NCI-H2196 treated with DMSO at 0.1 percent for 48 hours (cell line): Measurements from ENCODE around the gene CCDC17.
"Not testable (repeated sequence)": the region's sequence is repeated elsewhere in the genome, so short reads cannot be mapped to it uniquely, and the experiment has no call there.

Experiments
- DNase-seq: peaks from one replicate; lab custom pipeline; 2025; ENCODE audit not compliant: unreplicated experiment; lab: John Stamatoyannopoulos, UW

The CCDC17 gene

DNA sequence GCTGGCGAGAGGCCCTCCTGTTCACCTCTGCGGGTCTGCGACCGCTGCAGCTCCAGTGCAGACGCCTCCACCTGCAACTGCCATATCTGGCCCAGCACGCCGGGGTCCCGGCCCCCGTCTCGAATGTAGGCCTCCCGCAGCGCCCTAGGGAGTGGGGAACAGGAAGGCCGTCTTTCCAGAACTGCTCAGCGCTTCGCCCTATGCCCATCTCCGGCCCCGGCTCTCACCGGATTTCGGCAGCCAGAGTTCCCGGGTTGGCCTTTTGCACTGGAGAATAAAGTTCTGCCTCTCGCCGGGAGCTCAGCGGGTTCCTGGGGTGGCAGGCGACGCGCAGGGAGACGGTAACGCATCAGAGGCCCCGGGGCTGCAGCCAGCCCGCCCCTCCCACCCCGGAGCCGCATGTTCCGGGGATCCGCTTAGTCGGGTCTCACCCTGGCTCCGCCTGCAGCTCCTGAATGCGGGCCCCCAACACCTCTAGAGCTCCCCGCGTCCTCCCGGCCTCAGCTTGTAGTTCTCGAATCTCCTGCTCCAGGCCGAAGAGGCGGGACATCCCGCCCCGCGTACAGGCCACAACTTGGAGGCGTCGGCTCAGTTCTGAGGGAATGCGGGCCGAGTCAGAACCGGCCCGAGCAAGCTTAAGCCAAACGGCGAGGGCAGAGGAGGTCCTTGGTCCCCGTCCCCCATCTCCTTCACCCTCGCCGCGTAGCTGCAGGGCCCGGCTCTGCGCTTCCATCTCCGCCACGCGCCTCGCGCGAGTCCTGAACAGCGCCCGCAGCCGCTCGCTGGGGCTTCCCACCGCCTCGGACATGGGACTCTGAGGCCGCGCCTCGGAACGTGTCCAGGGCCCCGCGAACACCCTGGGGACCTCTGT, 1.1 kb downstream of the CCDC17 start:
- no peak for DNase-seq

DNA sequence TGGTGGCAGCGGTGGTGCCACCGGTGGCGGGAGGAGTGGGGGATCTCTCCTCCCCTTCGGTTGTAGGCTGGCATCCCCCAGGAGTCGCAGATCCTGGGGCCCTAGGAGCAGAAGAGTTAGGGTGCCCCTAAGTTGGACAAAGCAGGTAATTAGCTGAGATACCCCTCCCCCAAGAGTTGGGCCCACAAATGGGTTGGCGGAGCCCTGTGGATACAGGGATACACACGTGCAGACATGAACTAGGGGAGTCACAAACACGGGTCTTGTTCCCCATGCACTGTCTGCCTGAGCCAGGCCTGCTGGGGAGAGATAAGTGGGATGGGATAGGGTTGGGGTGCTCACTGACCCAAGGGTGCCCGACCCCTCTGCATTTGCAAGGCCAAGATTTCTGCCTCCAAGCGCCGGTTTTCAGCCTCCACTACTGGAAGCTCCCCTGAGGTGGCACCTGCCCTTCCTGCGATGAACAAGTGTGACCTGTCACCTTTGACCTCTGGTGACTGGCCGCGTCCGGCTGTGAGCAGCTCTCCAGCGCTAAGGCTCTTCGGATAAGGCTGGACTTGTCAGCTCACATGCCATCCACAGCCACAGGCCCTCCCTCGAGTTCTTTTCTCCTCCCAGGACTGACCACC, 1.8 kb downstream of the CCDC17 start:
- no peak for DNase-seq

DNA sequence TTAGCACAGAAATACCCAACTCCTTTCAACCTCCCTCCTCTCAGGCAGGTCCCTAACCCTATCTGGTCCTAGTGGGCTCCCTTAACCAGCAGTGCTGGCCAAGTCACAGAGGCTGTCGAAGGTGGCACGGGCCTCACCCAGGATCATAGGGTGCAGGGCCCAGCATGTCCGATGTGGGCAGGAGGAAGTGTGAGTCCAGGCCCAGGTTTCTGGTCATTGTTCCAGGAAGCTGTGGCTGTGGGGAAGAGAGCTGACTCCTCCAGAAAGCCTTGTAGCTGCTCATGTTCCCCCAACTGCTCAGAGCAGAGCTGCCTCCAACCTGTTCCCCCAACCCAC, 2.4 kb downstream of the CCDC17 start:
- DNase-seq: no peak

DNA sequence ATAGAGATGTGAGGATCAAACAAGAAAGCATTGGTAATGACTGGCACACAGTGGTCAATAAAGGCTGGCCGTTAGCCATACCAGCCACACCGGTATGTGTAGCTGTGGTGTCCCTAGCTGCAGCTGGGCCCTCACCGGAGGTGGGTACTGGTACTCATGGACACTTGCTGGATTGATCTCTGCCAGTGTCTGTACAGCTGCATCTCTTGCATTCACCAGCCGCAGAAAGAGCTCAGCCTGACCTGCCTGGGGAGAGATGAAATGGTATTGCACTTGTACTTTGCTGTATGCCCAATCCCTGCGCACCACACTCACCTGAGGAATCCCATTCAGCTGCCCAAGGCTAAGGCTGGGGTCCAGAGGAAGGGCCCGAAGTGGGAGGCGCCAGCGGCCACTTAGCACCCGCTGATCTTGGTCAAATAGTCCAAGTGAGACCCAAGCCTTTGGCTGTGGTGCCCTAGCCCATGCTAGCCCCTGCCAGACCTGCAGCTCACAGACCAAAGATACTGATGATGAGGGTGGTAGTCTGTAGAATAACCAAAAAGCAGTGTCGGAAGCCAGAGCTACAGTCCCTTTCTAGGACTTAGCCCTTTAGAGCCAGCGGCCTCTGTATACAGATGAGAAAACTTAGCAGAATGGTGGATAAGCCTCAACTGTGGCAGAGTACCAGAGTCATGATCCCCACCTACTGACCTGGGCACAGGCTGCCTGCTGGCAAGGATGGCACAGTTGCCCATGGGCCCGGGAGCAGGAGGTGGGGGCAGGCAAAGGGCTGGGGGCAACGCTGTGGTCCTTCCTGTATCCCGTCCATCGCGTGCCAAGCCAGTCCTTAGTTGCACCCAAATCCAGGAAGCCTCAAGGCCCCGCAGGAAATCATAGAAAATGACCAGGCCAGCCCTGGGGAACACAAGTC, 3.0 kb downstream of the CCDC17 start:
- no peak for DNase-seq

DNA sequence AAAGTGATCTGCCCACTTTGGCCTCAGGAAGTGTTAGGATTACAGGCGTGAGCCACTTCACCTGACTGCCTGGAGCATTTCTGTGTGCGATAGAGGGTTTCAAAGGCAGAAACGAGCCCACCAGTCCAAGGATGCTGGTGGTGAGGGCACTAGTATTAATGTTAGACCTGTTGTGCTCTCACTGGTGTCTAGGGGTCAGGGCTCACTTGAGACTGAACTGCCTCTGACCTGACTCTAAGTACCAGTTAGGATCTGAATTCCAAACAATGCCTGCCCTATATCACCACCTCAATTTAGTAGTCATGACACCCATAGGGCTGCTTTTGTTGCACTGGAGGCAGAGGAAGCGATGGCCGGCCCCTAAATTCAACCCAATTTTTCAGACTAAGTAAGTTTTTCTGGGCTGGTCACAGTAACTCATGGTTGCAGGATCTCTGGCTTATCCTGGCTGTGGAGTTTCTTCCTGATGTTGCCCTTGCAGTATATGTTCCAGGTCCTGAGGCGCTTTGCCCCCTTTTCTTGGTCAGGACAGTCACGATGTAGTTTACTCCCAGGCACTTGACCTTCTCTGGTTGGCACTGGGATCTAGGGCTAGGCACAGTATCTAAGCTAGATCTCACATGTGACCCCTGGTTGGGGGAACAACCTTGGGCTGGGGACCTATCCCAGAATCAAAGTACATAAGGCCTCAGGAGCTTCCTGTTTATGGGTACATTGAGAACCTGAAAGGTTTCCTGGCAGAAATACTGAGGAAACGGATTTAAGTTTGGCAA, 4.5 kb downstream of the CCDC17 start:
- no peak for DNase-seq

DNA sequence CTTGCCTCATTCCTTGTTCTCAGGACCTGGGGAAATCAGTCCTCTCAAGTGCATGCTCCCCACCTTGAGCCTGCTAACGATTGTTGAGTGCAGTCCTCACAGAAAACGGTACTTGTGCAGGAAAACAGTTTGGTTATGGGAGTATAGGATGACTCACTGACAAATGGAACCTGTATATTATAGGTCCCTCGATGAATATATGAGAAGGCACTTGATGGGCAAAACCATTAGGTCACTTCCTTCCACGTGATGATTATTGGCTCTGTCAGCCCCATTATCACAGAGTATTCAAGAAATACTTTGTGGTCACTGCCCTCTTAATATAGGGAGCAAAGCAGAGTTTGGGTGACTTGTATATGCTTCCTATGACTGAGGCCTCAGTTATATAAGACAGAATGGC, 6.2 kb downstream of the CCDC17 start:
- DNase-seq: no peak

DNA sequence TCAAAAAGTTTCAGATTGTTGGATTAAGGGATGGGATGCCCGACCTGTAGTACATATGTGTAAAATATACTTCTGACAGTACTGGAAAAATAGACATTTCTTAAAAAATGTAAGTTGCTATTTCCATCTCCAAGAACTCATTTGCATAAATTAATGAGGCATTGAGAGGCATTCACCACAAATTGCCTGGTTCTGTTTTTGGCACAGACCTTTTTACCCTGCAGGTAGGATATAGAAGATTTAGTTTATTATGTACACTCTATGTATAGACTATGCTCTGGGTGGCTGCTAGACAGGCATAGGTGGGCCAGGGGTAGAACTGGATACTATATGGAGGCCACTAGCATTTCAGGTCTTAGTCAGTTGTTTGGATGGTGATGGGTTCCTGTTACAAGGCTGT, 8.0 kb downstream of the CCDC17 start:
- no peak for DNase-seq

DNA sequence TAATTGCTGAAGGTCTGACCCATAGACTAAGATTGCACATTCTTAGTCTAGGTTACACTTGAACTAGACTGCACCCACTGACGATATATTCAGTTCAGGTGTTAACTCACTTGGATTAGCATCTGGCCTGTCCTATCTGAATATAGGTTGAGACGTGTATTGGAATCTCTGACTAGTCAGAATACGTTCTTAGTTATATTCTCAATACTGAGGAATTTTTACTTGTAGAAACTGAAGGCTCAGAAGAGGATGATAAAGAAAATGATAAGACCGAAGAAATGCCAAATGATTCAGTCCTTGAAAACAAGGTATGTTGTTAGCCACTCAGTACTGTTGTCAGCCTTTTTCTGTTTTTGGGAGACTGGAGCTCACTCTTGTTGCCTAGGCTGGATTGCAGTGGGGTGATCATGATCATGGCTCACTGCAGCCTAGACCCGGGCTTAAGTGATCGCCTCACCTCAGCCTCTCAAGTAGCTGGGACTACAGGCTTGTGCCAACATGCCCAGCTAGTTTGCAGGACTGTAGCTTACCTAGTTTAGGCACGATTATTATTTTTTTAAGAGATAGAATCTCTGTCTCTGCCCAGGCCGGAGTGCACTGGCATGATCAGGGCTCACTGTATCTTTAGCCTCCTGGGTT, 10.8 kb downstream of the CCDC17 start:
- DNase-seq: no peak

DNA sequence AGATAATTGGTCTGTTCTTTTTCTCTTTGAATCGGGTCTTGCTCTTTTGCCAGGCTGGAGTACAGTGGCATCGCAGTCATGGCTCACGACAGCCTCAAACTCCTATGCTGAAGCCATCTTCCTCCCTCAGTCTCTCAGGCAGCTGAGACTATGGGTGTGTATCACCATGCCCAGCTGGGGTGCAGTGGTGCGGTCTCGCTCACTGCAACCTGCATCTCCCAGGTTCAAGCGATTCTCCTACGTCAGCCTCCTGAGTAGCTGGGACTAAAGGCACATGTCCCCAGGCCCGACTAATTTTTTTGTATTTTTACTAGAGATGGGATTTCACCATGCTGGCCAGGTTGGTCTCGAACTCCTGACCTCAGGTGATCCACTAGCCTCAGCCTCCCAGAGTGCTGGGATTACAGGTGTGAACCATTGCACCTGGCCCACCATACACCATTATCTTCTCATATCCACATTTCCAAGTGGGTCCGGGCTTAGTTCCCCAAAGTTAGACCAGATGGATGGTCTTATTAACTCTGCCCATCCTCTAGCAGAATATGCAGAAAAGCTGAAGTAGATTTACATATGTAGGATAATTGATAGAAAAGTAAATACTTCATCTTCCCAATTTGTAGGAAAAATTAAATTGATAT, 13.1 kb downstream of the CCDC17 start:
- DNase-seq: no peak

DNA sequence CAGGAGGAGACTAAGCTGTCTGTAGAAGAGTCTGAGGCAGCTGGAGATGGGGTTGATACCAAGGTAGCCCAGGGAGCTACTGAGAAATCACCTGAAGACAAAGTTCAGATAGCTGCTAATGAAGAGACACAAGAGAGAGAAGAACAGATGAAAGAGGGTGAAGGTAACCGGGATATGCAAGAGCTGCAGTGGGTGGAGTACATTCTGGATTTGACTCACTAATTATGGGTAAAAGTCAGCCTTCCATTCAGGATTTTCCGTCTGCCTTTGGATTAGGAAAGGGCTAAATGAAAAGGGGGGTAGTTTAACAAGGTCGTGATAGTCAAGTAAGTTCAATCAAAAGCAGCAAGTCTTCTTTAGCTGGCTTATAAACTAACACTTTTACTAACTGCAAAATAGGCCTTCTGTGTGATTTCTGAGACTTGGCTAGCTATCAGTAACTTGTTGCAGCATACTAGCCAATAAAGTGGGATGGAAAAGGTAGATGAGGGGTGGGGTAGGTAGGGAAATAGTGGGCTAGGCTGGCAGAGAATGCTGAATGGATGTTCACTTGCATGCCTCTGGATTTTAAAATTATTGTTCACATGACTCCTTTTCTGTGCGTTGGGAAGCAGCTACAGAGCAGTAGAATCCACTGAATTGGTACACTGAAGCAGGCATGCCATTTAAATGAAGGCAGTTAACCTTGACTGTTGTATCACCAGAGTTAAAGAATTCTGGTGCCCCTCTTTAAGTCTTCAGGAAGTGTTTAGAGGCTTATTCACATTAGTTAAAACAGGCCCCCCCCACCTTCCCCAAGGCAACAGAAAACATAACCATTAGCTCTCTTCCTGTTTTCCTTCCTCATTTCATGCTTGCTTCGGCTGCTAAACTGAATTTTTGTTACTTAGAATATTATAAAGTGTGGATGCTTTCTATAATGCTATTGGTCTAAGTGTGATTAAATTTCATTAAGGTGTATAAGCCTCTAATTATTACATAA, 15.4 kb downstream of the CCDC17 start:
- DNase-seq: no peak

DNA sequence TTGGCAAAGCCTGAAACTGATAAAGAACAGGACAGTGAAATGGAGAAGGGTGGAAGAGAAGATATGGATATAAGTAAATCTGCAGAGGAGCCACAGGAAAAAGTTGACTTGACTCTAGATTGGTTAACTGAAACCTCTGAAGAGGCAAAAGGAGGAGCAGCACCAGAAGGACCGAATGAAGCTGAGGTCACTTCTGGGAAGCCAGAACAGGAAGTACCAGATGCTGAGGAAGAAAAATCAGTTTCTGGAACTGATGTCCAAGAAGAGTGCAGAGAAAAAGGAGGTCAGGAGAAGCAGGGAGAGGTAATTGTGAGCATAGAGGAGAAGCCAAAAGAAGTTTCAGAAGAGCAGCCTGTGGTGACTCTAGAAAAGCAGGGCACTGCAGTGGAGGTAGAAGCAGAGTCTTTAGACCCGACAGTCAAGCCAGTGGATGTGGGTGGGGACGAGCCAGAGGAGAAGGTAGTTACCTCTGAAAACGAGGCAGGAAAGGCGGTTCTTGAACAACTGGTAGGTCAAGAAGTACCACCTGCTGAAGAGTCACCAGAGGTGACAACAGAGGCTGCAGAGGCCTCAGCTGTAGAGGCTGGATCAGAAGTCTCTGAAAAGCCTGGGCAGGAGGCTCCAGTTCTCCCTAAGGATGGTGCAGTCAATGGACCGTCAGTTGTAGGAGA, 16.3 kb downstream of the CCDC17 start:
- DNase-seq: no peak

DNA sequence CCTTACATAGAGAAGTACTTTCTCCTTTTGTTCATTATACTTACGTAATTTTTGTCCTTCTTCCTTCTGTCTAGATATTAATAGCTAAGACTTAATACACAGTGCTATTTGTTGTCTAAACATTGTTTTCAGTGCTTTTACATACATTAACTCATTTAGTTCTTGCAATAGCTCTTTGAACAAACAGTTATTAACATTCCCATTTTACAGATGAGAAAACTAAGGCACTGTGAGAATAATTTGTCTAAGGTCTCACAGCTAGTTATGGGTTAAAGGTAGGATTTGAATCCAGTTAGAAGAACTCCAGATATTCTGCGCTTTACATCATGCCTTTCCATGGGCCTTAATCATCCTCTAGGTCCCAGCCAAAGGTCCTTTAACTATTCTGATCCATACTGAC, 19.6 kb downstream of the CCDC17 start:
- no peak for DNase-seq

DNA sequence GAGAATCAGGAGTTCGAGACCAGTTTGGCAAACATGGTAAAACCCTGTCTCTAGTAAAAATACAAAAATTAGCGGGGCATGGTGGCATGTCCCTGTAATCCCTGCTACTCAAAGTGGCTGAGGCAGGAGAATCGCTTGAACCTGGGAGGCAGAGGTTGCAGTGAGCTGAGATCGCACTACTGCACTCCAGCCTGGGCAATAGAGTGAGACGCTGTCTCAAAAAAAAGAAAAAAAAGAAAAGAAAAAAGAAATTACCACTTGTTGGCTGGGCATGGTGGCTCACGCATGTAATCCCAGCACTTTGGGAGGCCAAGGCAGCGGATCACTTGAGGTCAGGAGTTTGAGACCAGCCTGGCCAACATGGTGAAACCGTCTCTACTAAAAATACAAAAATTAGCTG, 27.1 kb downstream of the CCDC17 start:
- DNase-seq: not testable (repeated sequence)

DNA sequence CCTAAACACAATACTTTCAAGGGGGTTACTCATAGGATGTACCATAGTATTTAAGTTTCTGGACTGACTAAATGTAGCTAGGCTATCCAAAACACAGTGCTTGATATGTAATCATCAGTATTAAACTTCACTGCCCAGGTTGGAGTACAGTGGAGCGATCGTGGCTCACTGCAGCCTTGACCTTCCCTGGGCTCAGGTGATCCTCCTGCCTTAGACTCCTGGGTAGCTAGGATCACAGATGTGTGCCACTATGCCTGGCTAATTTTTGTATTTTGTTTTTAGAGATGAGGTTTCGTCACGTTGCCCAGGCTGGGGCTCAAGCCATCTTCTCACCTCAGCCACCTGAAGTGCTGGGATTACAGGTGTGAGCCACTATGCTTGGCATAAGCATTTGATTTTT, 29.4 kb downstream of the CCDC17 start:
- no peak for DNase-seq

DNA sequence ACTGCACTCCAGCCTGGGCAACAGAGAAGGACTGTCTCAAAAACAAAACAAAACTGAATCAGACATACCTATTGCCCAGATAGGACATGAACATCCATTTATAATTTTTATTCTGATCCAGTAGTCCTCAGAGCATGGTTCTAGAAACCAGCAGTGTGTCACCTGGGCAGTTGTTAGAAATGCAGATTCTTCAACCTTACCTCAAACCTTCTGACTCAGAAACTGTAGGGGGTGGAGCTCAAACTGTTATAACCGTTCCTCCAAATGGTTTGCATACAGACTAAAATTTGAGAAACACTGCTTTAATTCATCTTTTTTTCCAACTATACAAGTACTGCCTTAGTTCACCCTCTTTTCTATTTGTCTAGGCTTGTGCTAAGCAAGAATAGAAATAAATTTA, 34.0 kb downstream of the CCDC17 start:
- no peak for DNase-seq

DNA sequence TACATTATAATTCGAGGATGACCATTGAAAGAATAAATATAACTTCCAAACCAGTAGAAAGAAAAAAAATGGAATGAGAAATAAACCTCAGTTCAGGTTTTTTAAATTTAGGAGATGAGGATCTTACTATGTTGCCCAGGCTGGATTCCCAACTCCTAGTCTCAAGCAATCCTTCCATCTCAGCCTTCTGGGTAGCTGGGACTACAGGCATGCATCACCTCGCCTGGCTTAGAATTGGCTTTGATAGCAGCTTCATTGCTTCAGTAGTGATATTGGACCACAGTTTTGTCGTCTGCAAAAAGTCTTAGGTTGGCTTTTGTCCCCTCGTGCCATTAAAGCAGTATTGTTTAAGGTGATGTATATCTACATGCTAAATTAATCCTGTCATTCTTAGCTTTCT, 37.1 kb downstream of the CCDC17 start:
- DNase-seq: no peak

DNA sequence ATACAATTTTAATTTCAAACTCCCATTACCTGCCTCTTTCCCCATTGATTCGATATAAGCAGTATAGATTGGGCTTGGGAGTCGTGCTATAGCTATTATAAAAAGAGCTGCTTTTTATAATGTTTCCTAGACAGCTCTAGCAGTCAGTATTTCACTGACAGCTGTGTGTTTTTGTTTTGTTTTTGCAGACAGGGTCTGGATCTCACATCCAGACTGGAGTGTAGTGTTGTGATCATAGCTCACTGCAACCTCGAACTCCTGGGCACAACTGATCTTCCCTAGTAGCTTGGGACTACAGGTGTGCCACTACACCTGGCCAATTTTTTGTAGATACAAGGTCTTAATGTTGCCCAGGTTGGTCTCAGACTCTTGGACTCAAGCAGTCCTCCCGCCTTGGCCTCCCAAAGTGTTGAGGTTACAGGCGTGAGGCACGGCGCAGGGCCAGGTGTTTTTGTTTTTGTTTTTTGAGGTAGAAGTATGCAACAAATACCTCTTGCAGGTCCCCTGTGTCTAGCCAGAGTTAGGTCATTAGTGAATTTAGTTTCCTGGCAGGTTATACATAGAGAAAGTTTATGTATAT, 38.3 kb downstream of the CCDC17 start:
- DNase-seq: no peak

DNA sequence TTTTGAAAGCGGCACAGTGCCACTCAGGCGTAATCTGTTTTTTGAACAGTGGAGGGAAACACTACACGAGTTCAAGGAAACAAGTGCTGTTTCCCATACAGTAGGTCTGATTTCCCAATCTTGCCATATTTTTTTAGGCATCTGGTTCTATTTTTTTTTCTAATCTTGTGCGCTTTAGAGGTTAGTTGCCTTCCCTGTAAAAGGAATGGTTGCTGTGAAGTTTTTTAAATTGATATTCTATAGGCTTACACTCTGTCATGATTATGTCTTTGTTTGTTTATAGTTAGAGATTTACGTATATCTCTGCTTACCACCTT, 38.8 kb downstream of the CCDC17 start:
- no peak for DNase-seq
